Mammary epithelial cell (primary cell): Measurements from ENCODE around the gene TMEM240.
"Not testable (repeated sequence)": the region's sequence is repeated elsewhere in the genome, so short reads cannot be mapped to it uniquely, and the experiment has no call there.

ENCODE experiments used
- CTCF ChIP-seq, 2 donors: IDR thresholded peaks in 1 of 2; conservative IDR thresholded peaks in 1 of 2; 2 replicates each; pipeline ENCODE4 v1.5.1; 2011 to 2012; ENCODE audit warnings: inconsistent platforms in 2 of 2, low read length in 2 of 2, mild to moderate bottlenecking in 2 of 2, control low read depth in 1 of 2, low read depth in 1 of 2; ENCODE audit not compliant: insufficient read depth in 1 of 2; ENCODE audit errors: extremely low read depth in 1 of 2
- EZH2 ChIP-seq: IDR thresholded peaks from 2 replicates; pipeline ENCODE4 v1.6.1; 2012; ENCODE audit warnings: low read length, inconsistent platforms, borderline replicate concordance

DNA sequence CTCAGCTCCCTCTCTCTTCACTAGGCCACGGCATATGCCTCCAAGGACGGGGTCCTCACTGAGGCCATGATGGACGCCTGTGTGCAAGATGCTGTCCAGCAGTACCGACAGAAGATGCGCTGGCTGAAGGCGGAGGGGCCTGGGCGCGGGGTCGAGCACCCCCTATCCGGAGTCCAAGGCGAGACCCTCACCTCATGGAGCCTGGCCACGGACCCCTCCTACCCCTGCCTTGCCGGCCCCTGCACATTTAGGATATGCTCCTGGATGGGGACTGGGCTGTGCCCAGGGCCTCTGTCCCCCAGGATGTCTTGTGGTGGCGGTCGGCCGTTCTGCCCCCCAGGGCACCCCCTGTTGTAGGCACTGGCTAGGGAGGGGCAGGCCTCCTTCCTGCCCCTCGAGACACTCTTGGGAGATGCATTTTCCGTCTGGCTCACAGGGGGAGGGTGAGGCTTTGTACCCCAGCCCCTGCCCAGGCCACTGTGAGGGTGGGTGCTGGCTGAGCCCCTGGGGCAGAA, 44.9 kb downstream of the TMEM240 start:
- not testable (repeated sequence) for TF ChIP-seq CTCF (conservative IDR thresholded peaks at IDR 0.05 in 1 of 2, IDR thresholded peaks at IDR 0.05 in 1 of 2; ENCODE audit: extremely low read depth in 1 of 2, insufficient read depth in 1 of 2, low read depth in 1 of 2, low read length in 2 of 2); EZH2
